GM12864 (cell line): Measurements from ENCODE around the gene PCP4.

Source experiments
- DNase-seq: peaks from one replicate; pipeline ENCODE4 v3.0.0-alpha.2; 2011; ENCODE audit warnings: low read depth
- H3K4me3 ChIP-seq: 2 replicates; pipeline ENCODE4 v1.5.1; 2011; ENCODE audit warnings: mild to moderate bottlenecking, low read depth, low read length, control low read depth
- CTCF ChIP-seq: IDR thresholded peaks from 2 replicates; pipeline ENCODE4 v1.5.1; 2011; ENCODE audit warnings: low read depth, mild to moderate bottlenecking, moderate library complexity, low read length, control low read depth, inconsistent platforms; ENCODE audit errors: missing control alignments

PCP4 gene

GRCh38 chr21:39934895-39935294 lies 67.7 kb downstream of the PCP4 start:
- no peak for DNase-seq
- H3K4me3 ChIP-seq: no peak overlapping the region
- TF ChIP-seq CTCF: no peak

- no peak for DNase-seq
- no peak overlapping the region for H3K4me3 ChIP-seq
- no peak for TF ChIP-seq CTCF
These were observed 68.5 kb downstream of the PCP4 start for GRCh38 chr21:39935716-39936115.

- H3K4me3 ChIP-seq: no peak overlapping the region
- DNase-seq: no peak
- no peak for TF ChIP-seq CTCF
These were observed 70.9 kb downstream of the PCP4 start for GRCh38 chr21:39938086-39938625.

GRCh38 chr21:39946199-39946598 lies 79.0 kb downstream of the PCP4 start:
- TF ChIP-seq CTCF: no peak
- H3K4me3 ChIP-seq: no peak overlapping the region
- DNase-seq: no peak

GRCh38 chr21:39947031-39947430 lies 79.8 kb downstream of the PCP4 start:
- H3K4me3 ChIP-seq: no peak overlapping the region
- no peak for TF ChIP-seq CTCF
- DNase-seq: no peak

- H3K4me3 ChIP-seq: no peak overlapping the region
- no peak for TF ChIP-seq CTCF
- DNase-seq: no peak
These were observed 84.2 kb downstream of the PCP4 start for GRCh38 chr21:39951183-39952101.
